Dendritic cell treated with granulocyte-macrophage colony-stimulating factor and Interleukin-4, amounts not matched to agents 40 ng/mL and 50 ng/mL, for 4 days (primary cell): ENCODE data around the gene ALG3.

Source experiments
- H3K27ac Mint-ChIP-seq: one replicate; pipeline ENCODE4 v1.8.0; 2022; ENCODE audit warnings: mild to moderate bottlenecking, mixed read lengths
- H3K27me3 Mint-ChIP-seq: one replicate; pipeline ENCODE4 v1.8.0; 2022; ENCODE audit warnings: mild to moderate bottlenecking, mixed read lengths
- H3K36me3 Mint-ChIP-seq: one replicate; pipeline ENCODE4 v1.8.0; 2022; ENCODE audit warnings: low read depth, mixed read lengths
- H3K4me1 Mint-ChIP-seq: one replicate; pipeline ENCODE4 v1.8.0; 2022; ENCODE audit warnings: low read depth, mixed read lengths
- H3K4me3 Mint-ChIP-seq: one replicate; pipeline ENCODE4 v1.8.0; 2022; ENCODE audit warnings: mild to moderate bottlenecking, moderate library complexity, mixed read lengths
- H3K9me3 Mint-ChIP-seq: one replicate; pipeline ENCODE4 v1.8.0; 2022; ENCODE audit warnings: mixed read lengths
- intact Hi-C: fragments of 100-400 bp; cut with micrococcal nuclease; formaldehyde crosslinking; loops from one replicate; pipeline ENCODE4 v1.15.0; 2022

ALG3 gene

GRCh38 chr3:184234671-184235380 is 13.9 kb downstream of the ALG3 start:
- no peak overlapping the region for H3K27ac Mint-ChIP-seq

GRCh38 chr3:184234224-184234623 is 14.5 kb downstream of the ALG3 start:
- intact Hi-C loops, result no loop called here
- Mint-ChIP-seq H3K36me3 (no peaks in the 10 kb centered on the region), H3K27me3 (peaks cover 46% of the 10 kb centered on the region), H3K9me3 (no peaks in the 10 kb centered on the region), H3K27ac (no peak overlapping the region), H3K4me1 (peaks cover 5% of the 10 kb centered on the region), H3K4me3 (no peak overlapping the region)

More at GRCh38 chr3:184234671-184235380, 13.9 kb downstream of the ALG3 start:
- no peaks in the 10 kb centered on the region for H3K9me3 Mint-ChIP-seq
- intact Hi-C loops, result no loop called here
- no peak overlapping the region for H3K4me3 Mint-ChIP-seq
- no peaks in the 10 kb centered on the region for H3K36me3 Mint-ChIP-seq
- H3K27me3 Mint-ChIP-seq, result peaks cover 43% of the 10 kb centered on the region
- peaks cover 5% of the 10 kb centered on the region for H3K4me1 Mint-ChIP-seq

- H3K4me3 Mint-ChIP-seq, result no peak overlapping the region
- H3K36me3 Mint-ChIP-seq, result no peaks in the 10 kb centered on the region
Observed at GRCh38 chr3:184233127-184233843, 15.5 kb downstream of the ALG3 start.

GRCh38 chr3:184231671-184232070 is 17.1 kb downstream of the ALG3 start:
- Mint-ChIP-seq H3K36me3 (no peaks in the 10 kb centered on the region), H3K4me3 (no peak overlapping the region), H3K9me3 (no peaks in the 10 kb centered on the region), H3K27me3 (peaks cover 65% of the 10 kb centered on the region), H3K27ac (no peak overlapping the region), H3K4me1 (peaks cover 8% of the 10 kb centered on the region)
- intact Hi-C loops, result no loop called here

More at GRCh38 chr3:184233127-184233843, 15.5 kb downstream of the ALG3 start:
- Mint-ChIP-seq H3K27ac (no peak overlapping the region), H3K27me3 (peaks cover 55% of the 10 kb centered on the region), H3K4me1 (peaks cover 8% of the 10 kb centered on the region), H3K9me3 (no peaks in the 10 kb centered on the region)
- intact Hi-C loops, result no loop called here

GRCh38 chr3:184230603-184231528 is 17.9 kb downstream of the ALG3 start:
- Mint-ChIP-seq H3K27me3 (peaks cover 71% of the 10 kb centered on the region), H3K9me3 (no peaks in the 10 kb centered on the region), H3K4me1 (peaks cover 8% of the 10 kb centered on the region), H3K36me3 (no peaks in the 10 kb centered on the region), H3K4me3 (no peak overlapping the region), H3K27ac (no peak overlapping the region)
- intact Hi-C loops, result no loop called here

- Mint-ChIP-seq H3K9me3 (no peaks in the 10 kb centered on the region), H3K4me3 (no peak overlapping the region), H3K27ac (no peak overlapping the region), H3K4me1 (peaks cover 8% of the 10 kb centered on the region), H3K36me3 (no peaks in the 10 kb centered on the region), H3K27me3 (peaks cover 78% of the 10 kb centered on the region)
- intact Hi-C loops, result no loop called here
Observed at GRCh38 chr3:184230081-184230602, 18.6 kb downstream of the ALG3 start.

GRCh38 chr3:184229394-184230080 is 19.2 kb downstream of the ALG3 start, which contains the start of gene VWA5B2:
Gene VWA5B2, plus strand, starts transcription at chr3:184229585. Its CDS starts 944 bp downstream, at chr3:184230529.
- intact Hi-C loops, result no loop called here
- H3K9me3 Mint-ChIP-seq, result no peaks in the 10 kb centered on the region
- peaks cover 8% of the 10 kb centered on the region for H3K4me1 Mint-ChIP-seq
- no peaks in the 10 kb centered on the region for H3K36me3 Mint-ChIP-seq
- peaks cover 83% of the 10 kb centered on the region for H3K27me3 Mint-ChIP-seq
- H3K27ac Mint-ChIP-seq, result no peak within 1 kb of the TSS
- peak within 1 kb of the TSS; percentile 56 for H3K4me3 Mint-ChIP-seq

- Mint-ChIP-seq H3K27ac (no peak overlapping the region), H3K9me3 (no peaks in the 10 kb centered on the region), H3K4me3 (peak overlapping the region; percentile 53), H3K4me1 (peaks cover 8% of the 10 kb centered on the region), H3K27me3 (peaks cover 79% of the 10 kb centered on the region), H3K36me3 (no peaks in the 10 kb centered on the region)
- intact Hi-C loops, result no loop called here
Observed at GRCh38 chr3:184228376-184229137, 20.2 kb downstream of the ALG3 start.

- H3K27me3 Mint-ChIP-seq, result peaks cover 75% of the 10 kb centered on the region
- H3K36me3 Mint-ChIP-seq, result no peaks in the 10 kb centered on the region
- H3K27ac Mint-ChIP-seq, result no peak overlapping the region
- H3K4me3 Mint-ChIP-seq, result no peak overlapping the region
- H3K9me3 Mint-ChIP-seq, result no peaks in the 10 kb centered on the region
- H3K4me1 Mint-ChIP-seq, result peaks cover 8% of the 10 kb centered on the region
- intact Hi-C loops, result loop anchor here (2.0 kb wide), 2 partner anchors 23 to 61 kb away; no protein-coding TSS in a partner anchor
Observed at GRCh38 chr3:184227481-184227935, 21.3 kb downstream of the ALG3 start.

GRCh38 chr3:184223946-184224345 is 24.8 kb downstream of the ALG3 start:
- Mint-ChIP-seq H3K9me3 (no peaks in the 10 kb centered on the region), H3K36me3 (no peaks in the 10 kb centered on the region), H3K4me1 (peaks cover 5% of the 10 kb centered on the region), H3K27me3 (peaks cover 54% of the 10 kb centered on the region), H3K4me3 (no peak overlapping the region), H3K27ac (no peak overlapping the region)
- intact Hi-C loops, result no loop called here

- H3K9me3 Mint-ChIP-seq, result no peaks in the 10 kb centered on the region
- peaks cover 45% of the 10 kb centered on the region for H3K27me3 Mint-ChIP-seq
- no peak overlapping the region for H3K27ac Mint-ChIP-seq
- no peaks in the 10 kb centered on the region for H3K4me1 Mint-ChIP-seq
- H3K4me3 Mint-ChIP-seq, result no peak overlapping the region
- intact Hi-C loops, result no loop called here
- no peaks in the 10 kb centered on the region for H3K36me3 Mint-ChIP-seq
Observed at GRCh38 chr3:184222521-184222920, 26.2 kb downstream of the ALG3 start.

- H3K27me3 Mint-ChIP-seq, result peaks cover 32% of the 10 kb centered on the region
- intact Hi-C loops, result no loop called here
- no peaks in the 10 kb centered on the region for H3K9me3 Mint-ChIP-seq
- no peaks in the 10 kb centered on the region for H3K36me3 Mint-ChIP-seq
- H3K27ac Mint-ChIP-seq, result no peak overlapping the region
- no peaks in the 10 kb centered on the region for H3K4me1 Mint-ChIP-seq
- H3K4me3 Mint-ChIP-seq, result no peak overlapping the region
Observed at GRCh38 chr3:184218814-184219213, 29.9 kb downstream of the ALG3 start.
